Hematopoietic multipotent progenitor cell treated with erythropoietin and hydrocortisone succinate and interleukin-3 and kit ligand, for 15 days (in vitro differentiated cells): ENCODE results near the gene EFR3B.

Source experiments
- DNase-seq: peaks from one replicate; pipeline ENCODE4 v3.0.0-alpha.2; 2015; ENCODE audit warnings: low spot score

EFR3B gene

GRCh38 chr2:25035537-25036220, 6.2 kb upstream of the EFR3B start:
- no peak for DNase-seq

- no peak for DNase-seq
Measured at GRCh38 chr2:25036221-25036559, 5.7 kb upstream of the EFR3B start.

GRCh38 chr2:25039126-25039525, 2.8 kb upstream of the EFR3B start:
- DNase-seq = no peak

- no peak for DNase-seq
Measured at GRCh38 chr2:25041307-25041927, 459 bp upstream of the EFR3B start.

GRCh38 chr2:25042321-25043240, 705 bp downstream of the EFR3B start:
- DNase-seq = no peak

GRCh38 chr2:25043241-25043867, 1.5 kb downstream of the EFR3B start:
- no peak for DNase-seq

- no peak for DNase-seq
Measured at GRCh38 chr2:25044011-25044410, 2.1 kb downstream of the EFR3B start.

- no peak for DNase-seq
Measured at GRCh38 chr2:25044990-25045389, 3.1 kb downstream of the EFR3B start.

- no peak for DNase-seq
Measured at GRCh38 chr2:25049422-25049821, 7.5 kb downstream of the EFR3B start.

GRCh38 chr2:25050128-25050527, 8.3 kb downstream of the EFR3B start:
- no peak for DNase-seq

- no peak for DNase-seq
Measured at GRCh38 chr2:25053041-25053440, 11.2 kb downstream of the EFR3B start.

GRCh38 chr2:25054720-25055119, 12.8 kb downstream of the EFR3B start:
- DNase-seq = no peak

- DNase-seq = no peak
Measured at GRCh38 chr2:25055376-25055920, 13.6 kb downstream of the EFR3B start.

GRCh38 chr2:25056098-25056821, 14.4 kb downstream of the EFR3B start:
- no peak for DNase-seq

GRCh38 chr2:25062511-25062917, 20.6 kb downstream of the EFR3B start:
- no peak for DNase-seq

GRCh38 chr2:25063876-25064660, 22.2 kb downstream of the EFR3B start:
- no peak for DNase-seq

- DNase-seq = no peak
Measured at GRCh38 chr2:25065768-25066167, 23.9 kb downstream of the EFR3B start.

- DNase-seq = no peak
Measured at GRCh38 chr2:25066455-25066854, 24.6 kb downstream of the EFR3B start.

- no peak for DNase-seq
Measured at GRCh38 chr2:25068217-25068616, 26.3 kb downstream of the EFR3B start.

GRCh38 chr2:25071966-25072365, 30.1 kb downstream of the EFR3B start:
- DNase-seq = no peak

- no peak for DNase-seq
Measured at GRCh38 chr2:25072606-25073005, 30.7 kb downstream of the EFR3B start.
